Cardiac muscle cell (in vitro differentiated cells and primary cell): ENCODE measurements around the gene UGT1A9. TPM values are rescaled to one million over a fixed set of nuclear protein-coding genes. Genes with fewer than 3 reads are reported as not detected.

ENCODE experiments used
- DNase-seq, 2 donors: peaks; one replicate each; pipeline versions ENCODE4 v3.0.0 to v3.0.0-alpha.2; 2010 to 2017; ENCODE audit warnings: low read depth in 1 of 2, low spot score in 1 of 2
- H3K27ac ChIP-seq: fragments of 200-600 bp; sonication (generic); 2 replicates; pipeline ENCODE4 v1.5.1; 2016
- H3K27me3 ChIP-seq: fragments of 200-600 bp; sonication (generic); 2 replicates; pipeline ENCODE4 v1.6.0; 2016; ENCODE audit warnings: control low read depth
- H3K36me3 ChIP-seq: fragments of 200-600 bp; sonication (generic); 2 replicates; pipeline ENCODE4 v1.5.1; 2016; ENCODE audit warnings: control low read depth
- H3K4me1 ChIP-seq: fragments of 200-600 bp; sonication (generic); 2 replicates; pipeline ENCODE4 v1.8.1; 2017; ENCODE audit warnings: low read depth, mild to moderate bottlenecking, mixed run types
- H3K4me3 ChIP-seq: fragments of 200-600 bp; sonication (generic); 2 replicates; pipeline ENCODE4 v1.5.1; 2016; ENCODE audit warnings: mild to moderate bottlenecking
- H3K9me3 ChIP-seq: fragments of 200-600 bp; sonication (generic); 2 replicates; pipeline ENCODE4 v1.5.1; 2017; ENCODE audit warnings: low read depth, mild to moderate bottlenecking, control low read depth
- CTCF ChIP-seq: IDR thresholded peaks from 2 replicates; pipeline ENCODE4 v1.5.1; 2012; ENCODE audit warnings: low read depth, mild to moderate bottlenecking, low read length
- polyA plus RNA-seq: library from polyadenylated mRNA; unstranded; fragments of >200 nt; fragmentation: Nextera tagmentation; extraction: Ambion mirVana; gene quantifications from 2 replicates; pipeline ENCODE4 v1.2.1, GENCODE V29; 2016
- total RNA-seq: library from RNA; depleted of rRNA; stranded (reverse); fragments of >200 nt; gene quantifications from 2 replicates; pipeline ENCODE4 v1.2.3, GENCODE V29; 2016

Gene UGT1A9
- total and polyA plus RNA-seq, 2 experiments from 2014 or later: not detected

- no peak overlapping the region for H3K27ac ChIP-seq
- H3K4me3 ChIP-seq: no peak overlapping the region
- no peaks in the 10 kb centered on the region for H3K9me3 ChIP-seq
- no peaks in the 10 kb centered on the region for H3K4me1 ChIP-seq
- no peaks in the 10 kb centered on the region for H3K36me3 ChIP-seq
- H3K27me3 ChIP-seq: no peaks in the 10 kb centered on the region
- no peak for TF ChIP-seq CTCF
- DNase-seq: no peak
Measured at GRCh38 chr2:233754872-233755611, 83.3 kb downstream of the UGT1A9 start.

DNA sequence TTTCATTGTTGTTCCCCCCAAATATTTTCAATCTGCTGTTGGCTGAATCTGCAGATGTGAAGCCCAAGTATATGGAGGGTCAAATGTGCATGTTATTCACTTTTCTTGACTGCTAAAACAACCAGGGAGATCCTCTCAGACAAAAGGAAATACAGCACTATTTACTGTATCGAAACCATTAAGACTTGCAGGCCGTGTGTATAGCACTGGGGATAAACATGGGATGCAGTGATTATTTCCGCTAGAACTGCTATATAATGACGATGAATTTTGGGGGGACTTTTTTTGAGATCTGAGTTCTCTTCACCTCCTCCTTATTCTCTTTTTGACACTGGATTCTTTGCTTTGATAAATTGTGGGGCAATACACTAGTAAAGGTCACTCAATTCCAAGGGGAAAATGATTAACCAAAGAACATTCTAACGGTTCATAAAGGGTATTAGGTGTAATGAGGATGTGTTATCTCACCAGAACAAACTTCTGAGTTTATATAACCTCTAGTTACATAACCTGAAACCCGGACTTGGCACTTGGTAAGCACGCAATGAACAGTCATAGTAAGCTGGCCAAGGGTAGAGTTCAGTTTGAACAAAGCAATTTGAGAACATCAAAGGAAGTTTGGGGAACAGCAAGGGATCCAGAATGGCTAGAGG lies 84.9 kb downstream of the UGT1A9 start:
- Histone ChIP-seq H3K4me3 (no peak overlapping the region), H3K27ac (no peak overlapping the region), H3K4me1 (no peaks in the 10 kb centered on the region), H3K36me3 (no peaks in the 10 kb centered on the region), H3K27me3 (no peaks in the 10 kb centered on the region), H3K9me3 (no peaks in the 10 kb centered on the region)
- no peak for TF ChIP-seq CTCF
- DNase-seq: no peak

GRCh38 chr2:233758141-233758540 lies 86.4 kb downstream of the UGT1A9 start:
- no peak for TF ChIP-seq CTCF
- Histone ChIP-seq H3K36me3 (no peaks in the 10 kb centered on the region), H3K27me3 (no peaks in the 10 kb centered on the region), H3K27ac (no peak overlapping the region), H3K9me3 (no peaks in the 10 kb centered on the region), H3K4me1 (no peaks in the 10 kb centered on the region), H3K4me3 (no peak overlapping the region)
- no peak for DNase-seq

DNA sequence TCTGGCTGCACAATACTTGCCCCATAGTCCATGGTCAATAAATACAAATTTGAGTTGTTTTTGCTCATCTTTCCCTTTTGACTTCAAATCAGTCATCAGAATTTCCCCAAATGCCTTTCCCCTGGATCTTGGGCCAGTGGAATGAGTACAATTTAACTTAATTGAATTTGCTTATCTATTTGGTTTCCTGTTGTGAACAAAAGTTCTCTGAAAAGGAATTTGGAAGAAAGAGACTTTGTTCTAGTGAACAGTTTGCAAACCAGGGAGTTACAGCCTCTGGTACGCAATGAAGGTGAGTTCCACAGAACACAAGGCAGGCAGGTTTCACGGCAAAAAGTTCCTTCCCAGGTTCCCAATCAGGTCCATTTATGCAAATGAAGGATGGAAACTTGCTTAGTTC lies 87.2 kb downstream of the UGT1A9 start:
- H3K4me1 ChIP-seq: no peaks in the 10 kb centered on the region
- no peaks in the 10 kb centered on the region for H3K36me3 ChIP-seq
- TF ChIP-seq CTCF: no peak
- peak in 1 of 2 donors; percentile 73 for DNase-seq
- no peak overlapping the region for H3K4me3 ChIP-seq
- no peak overlapping the region for H3K27ac ChIP-seq
- no peaks in the 10 kb centered on the region for H3K9me3 ChIP-seq
- H3K27me3 ChIP-seq: no peaks in the 10 kb centered on the region

- H3K4me1 ChIP-seq: no peaks in the 10 kb centered on the region
- no peak within 1 kb of the TSS for H3K27ac ChIP-seq
- H3K27me3 ChIP-seq: no peaks in the 10 kb centered on the region
- H3K36me3 ChIP-seq: no peaks in the 10 kb centered on the region
- TF ChIP-seq CTCF: no peak
- DNase-seq: no peak
- H3K9me3 ChIP-seq: no peaks in the 10 kb centered on the region
- no peak within 1 kb of the TSS for H3K4me3 ChIP-seq
Measured at GRCh38 chr2:233760043-233760442, 88.3 kb downstream of the UGT1A9 start, which contains the start of gene UGT1A1. Gene UGT1A1 (plus strand): TSS chr2:233760270. CDS start chr2:233760288, 18 bp downstream.
